ENCODE measurements around the gene C16orf95.

The C16orf95 gene

DNA sequence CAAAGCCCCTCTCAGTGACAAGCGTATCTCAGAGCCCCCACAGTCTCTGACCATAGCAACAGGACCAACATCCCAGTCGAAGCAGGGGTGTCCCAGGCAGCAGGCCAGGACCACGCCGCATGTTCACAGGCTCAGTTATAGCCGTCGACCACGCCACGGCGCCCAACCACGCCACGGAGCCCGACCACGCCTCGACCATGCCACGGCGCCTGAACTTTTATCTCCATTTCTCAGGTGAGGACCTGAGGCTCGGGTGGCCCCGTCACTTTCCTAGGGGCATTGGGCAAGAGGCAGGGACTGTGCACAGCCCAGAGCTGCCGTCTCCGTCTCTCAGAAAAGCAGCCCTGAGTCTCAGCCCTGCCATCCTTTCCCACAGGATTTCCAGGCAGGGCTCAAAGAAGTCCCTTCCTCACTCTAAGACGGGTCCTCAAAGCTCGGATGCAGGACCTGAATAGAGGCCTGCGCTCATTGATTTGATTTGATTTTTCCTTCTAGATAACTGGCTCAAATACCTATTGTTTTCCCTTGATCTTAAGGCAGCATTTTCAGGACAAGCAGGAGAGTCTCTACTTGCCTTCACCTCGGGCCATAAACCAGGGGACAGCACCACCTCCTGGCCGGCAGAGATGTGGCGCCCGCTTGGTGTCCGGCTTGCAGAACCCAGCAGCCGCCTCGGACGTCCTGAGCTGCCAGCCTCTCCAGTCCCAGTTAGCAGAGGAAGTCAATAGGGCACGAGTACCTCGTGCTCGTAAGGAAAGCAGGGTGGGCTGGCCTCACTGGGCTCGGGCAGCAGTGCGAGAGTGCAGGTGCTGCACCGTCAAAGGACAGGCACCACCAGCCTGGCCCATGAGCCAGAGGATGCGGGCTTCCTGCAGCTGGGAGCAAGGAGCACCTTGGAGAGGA, 38.8 kb downstream of the C16orf95 start:
- intact Hi-C loops (cut with DNase I; ENCODE audit: low total_unique reads): loop anchor here (5.0 kb wide), 2 partner anchors 211 to 716 kb away; no protein-coding TSS in a partner anchor
- TF ChIP-seq CTCF (IDR thresholded peaks at IDR 0.05): peak; percentile 82 to 93
- no peaks in the 10 kb centered on the region for H3K9me3 ChIP-seq
- H3K4me1 ChIP-seq: peaks cover 0 to 8% (median 2%) of the 10 kb centered on the region in 4 donors
- no peak overlapping the region for H3K4me3 ChIP-seq
- no peaks in the 10 kb centered on the region for H3K27me3 ChIP-seq
- H3K36me3 ChIP-seq: no peaks in the 10 kb centered on the region
- no peak overlapping the region for H3K27ac ChIP-seq
- peak; percentile 76 to 89 for DNase-seq

- no peaks in the 10 kb centered on the region for H3K36me3 ChIP-seq
- TF ChIP-seq CTCF (IDR thresholded peaks at IDR 0.05): no peak
- intact Hi-C loops (cut with DNase I; ENCODE audit: low total_unique reads): loop anchor here (5.0 kb wide), 2 partner anchors 210 to 715 kb away; no protein-coding TSS in a partner anchor
- H3K4me3 ChIP-seq: no peak overlapping the region
- no peak for DNase-seq
- H3K27ac ChIP-seq: no peak overlapping the region
- H3K9me3 ChIP-seq: no peaks in the 10 kb centered on the region
- H3K27me3 ChIP-seq: no peaks in the 10 kb centered on the region
- peaks cover 0 to 8% (median 2%) of the 10 kb centered on the region in 4 donors for H3K4me1 ChIP-seq
Measured at GRCh38 chr16:87276924-87277323, 40.3 kb downstream of the C16orf95 start.

DNA sequence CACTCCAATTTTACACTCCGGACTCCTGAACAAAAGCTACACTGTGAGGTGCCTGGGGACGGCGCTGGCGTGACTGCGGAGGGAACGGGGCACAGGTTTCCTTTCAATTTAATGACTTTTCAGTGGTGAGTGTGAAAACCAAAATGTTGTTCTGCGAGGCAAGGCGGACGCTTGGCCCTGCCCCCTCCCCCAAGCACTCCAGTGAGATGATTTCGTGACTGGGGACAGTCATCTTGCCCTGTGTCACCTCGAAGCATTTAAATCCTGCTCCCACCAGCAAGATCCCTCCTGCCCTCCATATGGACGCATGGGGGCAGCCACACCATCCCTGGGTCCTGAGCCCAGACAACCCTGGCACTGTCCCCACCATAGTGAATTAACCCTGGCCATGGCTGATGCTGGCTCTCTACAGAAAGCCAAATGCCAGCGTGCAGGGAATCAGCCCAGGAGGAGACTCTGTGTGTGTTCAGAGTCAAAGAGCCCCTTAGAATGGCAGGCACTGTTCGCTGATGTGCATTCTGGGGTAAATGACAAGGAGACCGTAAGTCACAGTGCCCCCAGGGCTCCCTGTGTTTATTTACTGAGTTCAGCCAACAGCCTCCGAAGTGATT, 41.0 kb downstream of the C16orf95 start:
- Histone ChIP-seq H3K4me1 (peaks cover 0 to 8% (median 2%) of the 10 kb centered on the region in 4 donors), H3K9me3 (no peaks in the 10 kb centered on the region), H3K4me3 (no peak overlapping the region), H3K27me3 (no peaks in the 10 kb centered on the region), H3K27ac (no peak overlapping the region), H3K36me3 (no peaks in the 10 kb centered on the region)
- no peak for TF ChIP-seq CTCF (IDR thresholded peaks at IDR 0.05)
- DNase-seq: no peak
- intact Hi-C loops (cut with DNase I; ENCODE audit: low total_unique reads): loop anchor here (5.0 kb wide), 2 partner anchors 209 to 714 kb away; no protein-coding TSS in a partner anchor

GRCh38 chr16:87274794-87275193, 42.4 kb downstream of the C16orf95 start:
- no peak for TF ChIP-seq CTCF (IDR thresholded peaks at IDR 0.05)
- Histone ChIP-seq H3K9me3 (no peaks in the 10 kb centered on the region), H3K27me3 (no peaks in the 10 kb centered on the region), H3K27ac (no peak overlapping the region), H3K4me1 (peaks cover 0 to 8% (median 2%) of the 10 kb centered on the region in 4 donors), H3K4me3 (no peak overlapping the region), H3K36me3 (no peaks in the 10 kb centered on the region)
- no peak for DNase-seq
- intact Hi-C loops (cut with DNase I; ENCODE audit: low total_unique reads): loop anchor here (5.0 kb wide), 2 partner anchors 207 to 712 kb away; no protein-coding TSS in a partner anchor

DNA sequence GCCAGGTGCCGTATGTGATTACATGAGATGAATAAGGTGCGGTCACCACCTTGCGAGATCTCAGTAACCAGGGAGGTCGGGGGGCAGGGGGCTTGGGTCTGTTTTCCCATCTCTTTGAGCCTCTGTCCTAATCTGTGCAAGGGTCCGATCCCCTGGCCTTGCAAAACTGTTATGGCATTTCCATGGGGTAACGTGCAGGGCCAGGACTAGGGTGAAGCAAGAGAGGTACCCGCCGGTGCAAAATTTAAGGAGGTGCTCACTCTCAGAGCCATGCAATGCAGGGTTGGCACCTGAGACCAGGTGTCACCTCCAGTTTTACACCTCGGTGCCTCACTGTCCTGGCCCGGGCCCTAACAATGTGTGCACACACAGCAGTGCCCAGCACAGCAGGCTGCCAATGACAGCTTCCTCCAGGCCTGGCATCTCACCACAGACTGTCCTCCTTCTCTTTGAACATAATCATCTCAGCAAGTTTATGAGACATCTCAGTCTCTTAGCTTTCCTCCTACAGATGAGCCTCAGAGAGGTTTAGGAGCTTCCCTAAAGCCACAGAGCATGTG, 43.6 kb downstream of the C16orf95 start:
- Histone ChIP-seq H3K9me3 (no peaks in the 10 kb centered on the region), H3K36me3 (no peaks in the 10 kb centered on the region), H3K4me1 (peaks cover 0 to 4% (median 0%) of the 10 kb centered on the region in 4 donors), H3K4me3 (no peak overlapping the region), H3K27me3 (no peaks in the 10 kb centered on the region), H3K27ac (no peak overlapping the region)
- no peak for DNase-seq
- TF ChIP-seq CTCF (IDR thresholded peaks at IDR 0.05): no peak
- intact Hi-C loops (cut with DNase I; ENCODE audit: low total_unique reads): no loop called here
